ENCODE data around the gene TSC22D1.

The TSC22D1 gene

DNA sequence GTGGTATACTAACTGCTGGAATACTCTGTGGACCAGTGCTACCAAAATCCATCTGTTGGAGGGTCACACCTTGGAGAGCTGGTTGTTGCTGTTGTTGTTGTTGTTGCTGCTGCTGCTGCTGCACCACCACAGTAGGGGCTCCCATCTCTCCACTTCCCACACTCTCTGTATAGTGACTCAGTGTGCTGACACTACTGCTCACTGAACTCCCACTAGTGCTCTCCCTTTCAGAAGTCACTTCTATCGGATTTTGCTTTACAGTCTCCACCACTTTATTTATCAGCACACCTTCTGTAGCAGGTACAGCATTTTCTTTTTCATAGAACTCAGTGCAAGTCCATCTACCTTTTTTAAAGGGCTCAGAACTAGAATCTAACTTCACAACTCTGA lies 1.7 kb downstream of the TSC22D1 start:
- Histone ChIP-seq H3K23ac (ENCODE audit: low read depth, low read length, poor library complexity) (no peak overlapping the region), H2AFZ (ENCODE audit: low read length) (no peak overlapping the region), H3K27ac (replicated peaks; ENCODE audit: low read length) (no peak overlapping the region), H3K79me1 (ENCODE audit: low read depth, low read length) (peaks cover 20% of the 10 kb centered on the region), H2BK15ac (ENCODE audit: low read length) (no peak overlapping the region), H3K14ac (ENCODE audit: low read length) (no peak overlapping the region), H3K18ac (ENCODE audit: low read length) (no peak overlapping the region), H2BK120ac (ENCODE audit: low read depth, low read length) (no peak overlapping the region), H3K4me3 (ENCODE audit: low read length in 2 of 2) (peak overlapping the region; percentile 42 to 74), H4K8ac (ENCODE audit: low read depth, low read length) (no peak overlapping the region), H2BK12ac (ENCODE audit: low read length) (no peak overlapping the region), H3K4ac (ENCODE audit: low read length) (no peak overlapping the region), H3K4me1 (ENCODE audit: control insufficient read depth in 2 of 2, insufficient read depth in 1 of 2, low read depth in 1 of 2, low read length in 2 of 2) (peaks cover 19 to 23% of the 10 kb centered on the region in 2 donors), H3K9ac (ENCODE audit: low read depth, low read length, poor library complexity) (no peak overlapping the region), H3K27me3 (ENCODE audit: control insufficient read depth in 3 of 3, insufficient read depth in 3 of 3, low read depth in 1 of 3, low read length in 3 of 3) (no peaks in the 10 kb centered on the region), H2BK5ac (ENCODE audit: low read length) (no peak overlapping the region), H3K36me3 (replicated peaks in 1 of 2; ENCODE audit: control insufficient read depth in 2 of 2, insufficient read depth in 2 of 2, low read length in 2 of 2) (peaks cover 11 to 49% of the 10 kb centered on the region in 2 donors), H3K9me3 (replicated peaks in 1 of 2; ENCODE audit: control insufficient read depth in 2 of 2, insufficient read depth in 1 of 2, low read depth in 1 of 2, low read length in 2 of 2) (peaks cover 0 to 7% of the 10 kb centered on the region in 2 donors), H2AK5ac (ENCODE audit: low read depth, low read length) (no peak overlapping the region), H3K4me2 (ENCODE audit: insufficient read depth, low read length, poor library complexity, severe bottlenecking) (peak overlapping the region; percentile 93), H4K91ac (ENCODE audit: low read depth, low read length, poor library complexity) (no peak overlapping the region)
- no peak for DNase-seq (ENCODE audit: low spot score)
- no CpG with 5 or more reads among the region's 1 CpG for WGBS, 2 donors (ENCODE audit: extremely low coverage in 2 of 2, insufficient read length in 2 of 2, insufficient replicate concordance in 1 of 2)

DNA sequence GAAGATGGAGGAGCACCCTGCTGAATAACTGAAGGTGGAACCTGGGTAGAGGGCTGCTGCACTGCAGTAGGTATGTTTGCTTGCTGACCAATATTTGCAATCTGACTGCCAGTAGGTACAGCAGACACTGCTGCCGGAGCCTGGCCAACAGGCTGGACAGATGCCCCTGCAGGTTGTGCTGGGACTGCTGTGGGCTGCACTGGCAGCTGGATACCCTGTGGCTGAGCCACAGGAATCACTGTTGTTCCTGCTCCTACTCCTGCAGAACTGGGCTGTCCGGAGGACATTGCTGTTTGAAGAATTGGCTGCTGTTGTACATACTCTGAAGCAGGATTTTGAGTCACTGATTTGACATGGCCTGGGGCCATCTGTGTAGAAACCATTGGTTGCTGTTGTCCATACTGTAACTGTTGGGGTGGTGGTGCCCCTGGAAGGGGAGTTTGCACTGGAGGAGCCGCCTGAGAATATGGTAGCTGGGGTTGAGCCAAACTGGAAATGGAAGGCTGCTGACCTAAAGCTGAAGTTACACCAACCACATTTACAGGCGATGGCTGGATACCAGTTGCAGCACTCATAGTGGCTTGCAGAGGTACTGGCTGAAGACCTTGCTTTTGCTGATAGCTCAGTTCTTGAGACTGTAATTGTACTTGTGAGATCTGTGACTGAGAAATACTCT lies 2.2 kb downstream of the TSC22D1 start:
- Histone ChIP-seq H3K14ac (ENCODE audit: low read length) (no peak overlapping the region), H3K4me3 (ENCODE audit: low read length in 2 of 2) (no peak overlapping the region), H2BK5ac (ENCODE audit: low read length) (no peak overlapping the region), H3K9ac (ENCODE audit: low read depth, low read length, poor library complexity) (no peak overlapping the region), H3K23ac (ENCODE audit: low read depth, low read length, poor library complexity) (no peak overlapping the region), H3K4me2 (ENCODE audit: insufficient read depth, low read length, poor library complexity, severe bottlenecking) (peak overlapping the region; percentile 29), H3K4me1 (ENCODE audit: control insufficient read depth in 2 of 2, insufficient read depth in 1 of 2, low read depth in 1 of 2, low read length in 2 of 2) (peaks cover 17 to 18% of the 10 kb centered on the region in 2 donors), H2BK120ac (ENCODE audit: low read depth, low read length) (no peak overlapping the region), H4K8ac (ENCODE audit: low read depth, low read length) (no peak overlapping the region), H2BK12ac (ENCODE audit: low read length) (no peak overlapping the region), H4K91ac (ENCODE audit: low read depth, low read length, poor library complexity) (no peak overlapping the region), H3K4ac (ENCODE audit: low read length) (no peak overlapping the region), H3K79me1 (ENCODE audit: low read depth, low read length) (peaks cover 20% of the 10 kb centered on the region), H3K9me3 (replicated peaks in 1 of 2; ENCODE audit: control insufficient read depth in 2 of 2, insufficient read depth in 1 of 2, low read depth in 1 of 2, low read length in 2 of 2) (peaks cover 0 to 7% of the 10 kb centered on the region in 2 donors), H3K18ac (ENCODE audit: low read length) (peak overlapping the region; percentile 21), H2AK5ac (ENCODE audit: low read depth, low read length) (no peak overlapping the region), H3K36me3 (replicated peaks in 1 of 2; ENCODE audit: control insufficient read depth in 2 of 2, insufficient read depth in 2 of 2, low read length in 2 of 2) (peaks cover 11 to 49% of the 10 kb centered on the region in 2 donors), H3K27me3 (ENCODE audit: control insufficient read depth in 3 of 3, insufficient read depth in 3 of 3, low read depth in 1 of 3, low read length in 3 of 3) (no peaks in the 10 kb centered on the region), H3K27ac (replicated peaks; ENCODE audit: low read length) (no peak overlapping the region), H2AFZ (ENCODE audit: low read length) (no peak overlapping the region), H2BK15ac (ENCODE audit: low read length) (no peak overlapping the region)
- whole genome bisulfite sequencing, 2 donors (ENCODE audit: extremely low coverage in 2 of 2, insufficient read length in 2 of 2, insufficient replicate concordance in 1 of 2): no CpG with 5 or more reads among the region's 4 CpGs
- no peak for DNase-seq (ENCODE audit: low spot score)

DNA sequence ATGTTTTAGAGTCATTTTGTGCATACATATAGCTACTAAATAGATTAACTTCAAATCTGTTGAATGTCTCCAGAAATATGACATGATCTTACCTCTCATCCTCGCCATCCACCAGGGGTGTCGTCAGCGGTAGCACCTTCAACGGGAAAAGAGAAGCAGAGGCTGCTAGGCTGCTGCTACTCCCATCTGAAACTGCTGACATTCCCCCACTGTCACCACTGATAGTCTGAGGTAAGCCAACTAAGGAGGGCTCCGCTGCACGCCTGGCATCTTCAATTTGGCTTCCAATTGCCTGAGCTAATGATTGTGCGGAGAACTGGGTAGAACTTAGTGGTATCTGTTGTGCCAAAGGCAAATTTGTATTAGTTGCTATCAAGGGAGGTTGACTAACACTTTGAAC lies 3.1 kb downstream of the TSC22D1 start:
- no peak overlapping the region for H2BK120ac ChIP-seq (ENCODE audit: low read depth, low read length)
- no peak overlapping the region for H2AK5ac ChIP-seq (ENCODE audit: low read depth, low read length)
- H3K79me1 ChIP-seq (ENCODE audit: low read depth, low read length): peaks cover 20% of the 10 kb centered on the region
- H4K8ac ChIP-seq (ENCODE audit: low read depth, low read length): no peak overlapping the region
- H4K91ac ChIP-seq (ENCODE audit: low read depth, low read length, poor library complexity): no peak overlapping the region
- H3K14ac ChIP-seq (ENCODE audit: low read length): no peak overlapping the region
- peak overlapping the region; percentile 21 to 29 for H3K4me3 ChIP-seq (ENCODE audit: low read length in 2 of 2)
- H3K4ac ChIP-seq (ENCODE audit: low read length): no peak overlapping the region
- H2BK12ac ChIP-seq (ENCODE audit: low read length): no peak overlapping the region
- DNase-seq (ENCODE audit: low spot score): no peak
- no peak overlapping the region for H3K9ac ChIP-seq (ENCODE audit: low read depth, low read length, poor library complexity)
- H3K27ac ChIP-seq (replicated peaks; ENCODE audit: low read length): no peak overlapping the region
- no peak overlapping the region for H3K23ac ChIP-seq (ENCODE audit: low read depth, low read length, poor library complexity)
- H2BK5ac ChIP-seq (ENCODE audit: low read length): no peak overlapping the region
- H3K9me3 ChIP-seq (replicated peaks in 1 of 2; ENCODE audit: control insufficient read depth in 2 of 2, insufficient read depth in 1 of 2, low read depth in 1 of 2, low read length in 2 of 2): peaks cover 0 to 11% of the 10 kb centered on the region in 2 donors
- no peak overlapping the region for H2AFZ ChIP-seq (ENCODE audit: low read length)
- H3K4me2 ChIP-seq (ENCODE audit: insufficient read depth, low read length, poor library complexity, severe bottlenecking): peak overlapping the region; percentile 54
- peaks cover 11 to 49% of the 10 kb centered on the region in 2 donors for H3K36me3 ChIP-seq (replicated peaks in 1 of 2; ENCODE audit: control insufficient read depth in 2 of 2, insufficient read depth in 2 of 2, low read length in 2 of 2)
- no peak overlapping the region for H3K18ac ChIP-seq (ENCODE audit: low read length)
- WGBS, 2 donors (ENCODE audit: extremely low coverage in 2 of 2, insufficient read length in 2 of 2, insufficient replicate concordance in 1 of 2): no CpG with 5 or more reads among the region's 7 CpGs
- peaks cover 15 to 17% of the 10 kb centered on the region in 2 donors for H3K4me1 ChIP-seq (ENCODE audit: control insufficient read depth in 2 of 2, insufficient read depth in 1 of 2, low read depth in 1 of 2, low read length in 2 of 2)
- H2BK15ac ChIP-seq (ENCODE audit: low read length): no peak overlapping the region
- H3K27me3 ChIP-seq (ENCODE audit: control insufficient read depth in 3 of 3, insufficient read depth in 3 of 3, low read depth in 1 of 3, low read length in 3 of 3): no peaks in the 10 kb centered on the region

DNA sequence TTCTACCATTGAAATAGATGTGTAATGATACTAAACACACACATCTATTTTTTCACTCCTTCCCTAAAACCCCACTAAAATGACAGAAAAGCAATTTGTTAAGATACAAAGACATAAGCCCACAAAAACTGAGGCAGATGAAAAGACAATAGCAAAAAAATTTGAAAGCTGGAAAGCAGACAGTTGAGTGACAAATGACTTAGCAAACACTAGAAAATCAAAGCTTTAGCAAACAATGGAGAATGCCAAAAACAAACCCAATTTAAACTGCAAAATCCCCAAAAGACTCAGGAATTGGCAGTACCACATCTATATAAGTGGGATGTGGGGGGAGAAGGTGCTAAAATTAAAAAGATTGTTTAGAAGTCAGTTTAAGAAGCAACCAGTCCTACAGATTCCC lies 9.5 kb downstream of the TSC22D1 start:
- H4K91ac ChIP-seq (ENCODE audit: low read depth, low read length, poor library complexity): no peak overlapping the region
- H3K9me3 ChIP-seq (replicated peaks in 1 of 2; ENCODE audit: control insufficient read depth in 2 of 2, insufficient read depth in 1 of 2, low read depth in 1 of 2, low read length in 2 of 2): peaks cover 0 to 18% of the 10 kb centered on the region in 2 donors
- no peak overlapping the region for H2BK5ac ChIP-seq (ENCODE audit: low read length)
- H3K79me1 ChIP-seq (ENCODE audit: low read depth, low read length): peaks cover 1% of the 10 kb centered on the region
- H2AK5ac ChIP-seq (ENCODE audit: low read depth, low read length): no peak overlapping the region
- H3K14ac ChIP-seq (ENCODE audit: low read length): no peak overlapping the region
- H2AFZ ChIP-seq (ENCODE audit: low read length): no peak overlapping the region
- H2BK12ac ChIP-seq (ENCODE audit: low read length): no peak overlapping the region
- H2BK15ac ChIP-seq (ENCODE audit: low read length): no peak overlapping the region
- H3K18ac ChIP-seq (ENCODE audit: low read length): no peak overlapping the region
- no peaks in the 10 kb centered on the region for H3K27me3 ChIP-seq (ENCODE audit: control insufficient read depth in 3 of 3, insufficient read depth in 3 of 3, low read depth in 1 of 3, low read length in 3 of 3)
- H4K8ac ChIP-seq (ENCODE audit: low read depth, low read length): no peak overlapping the region
- H3K27ac ChIP-seq (replicated peaks; ENCODE audit: low read length): no peak overlapping the region
- peaks cover 0 to 17% of the 10 kb centered on the region in 2 donors for H3K36me3 ChIP-seq (replicated peaks in 1 of 2; ENCODE audit: control insufficient read depth in 2 of 2, insufficient read depth in 2 of 2, low read length in 2 of 2)
- peaks cover 0 to 4% of the 10 kb centered on the region in 2 donors for H3K4me1 ChIP-seq (ENCODE audit: control insufficient read depth in 2 of 2, insufficient read depth in 1 of 2, low read depth in 1 of 2, low read length in 2 of 2)
- H3K9ac ChIP-seq (ENCODE audit: low read depth, low read length, poor library complexity): no peak overlapping the region
- H3K4me2 ChIP-seq (ENCODE audit: insufficient read depth, low read length, poor library complexity, severe bottlenecking): no peak overlapping the region
- no peak overlapping the region for H3K4me3 ChIP-seq (ENCODE audit: low read length in 2 of 2)
- no peak overlapping the region for H3K23ac ChIP-seq (ENCODE audit: low read depth, low read length, poor library complexity)
- H3K4ac ChIP-seq (ENCODE audit: low read length): no peak overlapping the region
- no peak overlapping the region for H2BK120ac ChIP-seq (ENCODE audit: low read depth, low read length)
- no peak for DNase-seq (ENCODE audit: low spot score)

Data from neuronal stem cell (in vitro differentiated cells).